Measurements from ENCODE around the gene CD82. TPM values are rescaled to one million over a fixed set of nuclear protein-coding genes. Genes with fewer than 3 reads are reported as not detected.

Gene CD82
- total RNA-seq, 1 experiment from 2014 or later, result 30.7 TPM

- no peak overlapping the region for H3K4me2 ChIP-seq
- no peaks in the 10 kb centered on the region for H3K9me2 ChIP-seq (ENCODE audit: insufficient read depth)
- ChIA-PET CTCF (no interaction called here), POLR2A (ENCODE audit: unreplicated experiment) (no interaction called here)
- no peaks in the 10 kb centered on the region for H3K27me3 ChIP-seq (ENCODE audit: insufficient read depth, low read depth)
- H3K36me3 ChIP-seq (ENCODE audit: low read depth), result no peaks in the 10 kb centered on the region
- TF ChIP-seq CTCF (conservative IDR thresholded peaks at IDR 0.05) (no peak), EZH2 (IDR thresholded peaks at IDR 0.05; ENCODE audit: low read depth) (no peak)
- H3K4me3 ChIP-seq, result no peak overlapping the region
- no peaks in the 10 kb centered on the region for H3F3A ChIP-seq (ENCODE audit: insufficient read depth, low read depth)
- BruUV-seq (replicated peaks), result no TSS peak
- DNase-seq, result no peak
- H4K20me1 ChIP-seq (ENCODE audit: insufficient read depth), result no peaks in the 10 kb centered on the region
- H2AFZ ChIP-seq, result no peak overlapping the region
- intact Hi-C loops (cut with micrococcal nuclease; ENCODE audit: unreplicated experiment), result no loop called here
- no peaks in the 10 kb centered on the region for H3K4me1 ChIP-seq (replicated peaks; ENCODE audit: insufficient read depth)
- H3K79me2 ChIP-seq (ENCODE audit: low read depth), result no peaks in the 10 kb centered on the region
- no peak overlapping the region for H3K27ac ChIP-seq
- no peaks in the 10 kb centered on the region for H3K9me3 ChIP-seq (ENCODE audit: insufficient read depth, low read depth)
Measured at GRCh38 chr11:44597358-44598012, 32.0 kb downstream of the CD82 start.

GRCh38 chr11:44598831-44599230, 33.4 kb downstream of the CD82 start:
- Histone ChIP-seq H2AFZ (no peak overlapping the region), H3K27ac (no peak overlapping the region), H3K9me2 (ENCODE audit: insufficient read depth) (no peaks in the 10 kb centered on the region), H3K4me3 (no peak overlapping the region), H4K20me1 (ENCODE audit: insufficient read depth) (no peaks in the 10 kb centered on the region), H3K4me2 (no peak overlapping the region), H3K79me2 (ENCODE audit: low read depth) (no peaks in the 10 kb centered on the region), H3K9me3 (ENCODE audit: insufficient read depth, low read depth) (no peaks in the 10 kb centered on the region), H3K36me3 (ENCODE audit: low read depth) (no peaks in the 10 kb centered on the region), H3K4me1 (replicated peaks; ENCODE audit: insufficient read depth) (no peaks in the 10 kb centered on the region), H3F3A (ENCODE audit: insufficient read depth, low read depth) (no peaks in the 10 kb centered on the region), H3K27me3 (ENCODE audit: insufficient read depth, low read depth) (no peaks in the 10 kb centered on the region)
- DNase-seq, result no peak
- ChIA-PET CTCF (interaction anchor here (0.8 kb wide), 1 partner anchor 42 kb away, joined by 3 read pairs; no protein-coding TSS in a partner anchor), POLR2A (ENCODE audit: unreplicated experiment) (no interaction called here)
- intact Hi-C loops (cut with micrococcal nuclease; ENCODE audit: unreplicated experiment), result no loop called here
- BruUV-seq (replicated peaks), result no TSS peak
- TF ChIP-seq CTCF (conservative IDR thresholded peaks at IDR 0.05), result no peak
- no peak for TF ChIP-seq EZH2 (IDR thresholded peaks at IDR 0.05; ENCODE audit: low read depth)

- no peak for DNase-seq
- no peaks in the 10 kb centered on the region for H3K79me2 ChIP-seq (ENCODE audit: low read depth)
- ChIA-PET CTCF (no interaction called here), POLR2A (ENCODE audit: unreplicated experiment) (no interaction called here)
- no peak overlapping the region for H3K4me2 ChIP-seq
- H3K4me3 ChIP-seq, result no peak overlapping the region
- intact Hi-C loops (cut with micrococcal nuclease; ENCODE audit: unreplicated experiment), result no loop called here
- H3K9me3 ChIP-seq (ENCODE audit: insufficient read depth, low read depth), result no peaks in the 10 kb centered on the region
- H4K20me1 ChIP-seq (ENCODE audit: insufficient read depth), result no peaks in the 10 kb centered on the region
- BruUV-seq (replicated peaks), result no TSS peak
- no peaks in the 10 kb centered on the region for H3K9me2 ChIP-seq (ENCODE audit: insufficient read depth)
- no peaks in the 10 kb centered on the region for H3K4me1 ChIP-seq (replicated peaks; ENCODE audit: insufficient read depth)
- H2AFZ ChIP-seq, result no peak overlapping the region
- no peaks in the 10 kb centered on the region for H3K27me3 ChIP-seq (ENCODE audit: insufficient read depth, low read depth)
- no peak overlapping the region for H3K27ac ChIP-seq
- no peaks in the 10 kb centered on the region for H3F3A ChIP-seq (ENCODE audit: insufficient read depth, low read depth)
- H3K36me3 ChIP-seq (ENCODE audit: low read depth), result no peaks in the 10 kb centered on the region
- TF ChIP-seq CTCF (conservative IDR thresholded peaks at IDR 0.05), result no peak
- TF ChIP-seq EZH2 (IDR thresholded peaks at IDR 0.05; ENCODE audit: low read depth), result no peak
Measured at GRCh38 chr11:44600261-44600660, 34.8 kb downstream of the CD82 start.
